ENCODE data around the gene ULBP1.

Gene ULBP1

DNA sequence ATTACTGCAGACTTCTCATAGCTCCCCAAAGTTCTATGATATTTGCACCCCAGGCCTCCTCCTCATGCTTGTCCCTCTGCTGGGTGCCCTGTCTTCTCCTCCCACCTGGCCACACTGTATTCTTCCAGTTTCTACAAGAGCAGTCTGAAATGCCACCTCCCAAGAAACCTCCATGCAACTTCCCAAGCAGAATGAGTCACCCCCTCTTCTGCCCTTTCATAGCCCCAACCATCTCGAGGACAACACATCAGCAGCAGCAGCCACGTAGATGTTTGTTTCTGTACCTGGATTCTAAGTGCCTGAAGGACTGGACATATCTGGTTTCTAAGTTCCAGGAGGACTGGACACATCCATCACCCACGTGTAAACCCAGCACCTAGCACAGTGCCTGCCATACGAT, 28.5 kb upstream of the ULBP1 start:
- no peak overlapping the region for H3K27ac ChIP-seq
- TF ChIP-seq, protein P1, sequence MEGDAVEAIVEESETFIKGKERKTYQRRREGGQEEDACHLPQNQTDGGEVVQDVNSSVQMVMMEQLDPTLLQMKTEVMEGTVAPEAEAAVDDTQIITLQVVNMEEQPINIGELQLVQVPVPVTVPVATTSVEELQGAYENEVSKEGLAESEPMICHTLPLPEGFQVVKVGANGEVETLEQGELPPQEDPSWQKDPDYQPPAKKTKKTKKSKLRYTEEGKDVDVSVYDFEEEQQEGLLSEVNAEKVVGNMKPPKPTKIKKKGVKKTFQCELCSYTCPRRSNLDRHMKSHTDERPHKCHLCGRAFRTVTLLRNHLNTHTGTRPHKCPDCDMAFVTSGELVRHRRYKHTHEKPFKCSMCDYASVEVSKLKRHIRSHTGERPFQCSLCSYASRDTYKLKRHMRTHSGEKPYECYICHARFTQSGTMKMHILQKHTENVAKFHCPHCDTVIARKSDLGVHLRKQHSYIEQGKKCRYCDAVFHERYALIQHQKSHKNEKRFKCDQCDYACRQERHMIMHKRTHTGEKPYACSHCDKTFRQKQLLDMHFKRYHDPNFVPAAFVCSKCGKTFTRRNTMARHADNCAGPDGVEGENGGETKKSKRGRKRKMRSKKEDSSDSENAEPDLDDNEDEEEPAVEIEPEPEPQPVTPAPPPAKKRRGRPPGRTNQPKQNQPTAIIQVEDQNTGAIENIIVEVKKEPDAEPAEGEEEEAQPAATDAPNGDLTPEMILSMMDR (conservative IDR thresholded peaks at IDR 0.05), result no peak
- no peak for TF ChIP-seq ZFX (IDR thresholded peaks at IDR 0.05)

DNA sequence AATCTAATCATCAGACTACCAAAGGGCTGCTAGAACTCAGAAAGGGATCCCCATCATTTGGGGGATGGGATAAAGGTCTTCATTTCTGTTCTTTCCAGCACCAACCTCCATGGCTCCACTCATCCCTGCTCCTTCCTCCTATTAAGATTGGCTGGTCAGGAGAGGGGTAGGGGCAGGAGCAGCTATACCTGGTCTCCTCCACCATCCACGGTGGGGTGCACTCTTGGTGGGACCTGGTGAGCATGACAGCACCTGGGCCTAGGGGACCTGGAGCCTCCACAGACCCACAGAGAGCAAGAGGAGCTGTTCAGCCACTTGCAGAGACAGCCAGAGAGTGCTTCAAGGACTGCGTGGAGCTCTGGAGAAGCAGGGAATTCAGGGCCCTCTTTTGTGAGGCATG, 28.1 kb upstream of the ULBP1 start:
- TF ChIP-seq, protein P1 (conservative IDR thresholded peaks at IDR 0.05), result no peak
- no peak for TF ChIP-seq ZFX (IDR thresholded peaks at IDR 0.05)
- H3K27ac ChIP-seq, result no peak overlapping the region

DNA sequence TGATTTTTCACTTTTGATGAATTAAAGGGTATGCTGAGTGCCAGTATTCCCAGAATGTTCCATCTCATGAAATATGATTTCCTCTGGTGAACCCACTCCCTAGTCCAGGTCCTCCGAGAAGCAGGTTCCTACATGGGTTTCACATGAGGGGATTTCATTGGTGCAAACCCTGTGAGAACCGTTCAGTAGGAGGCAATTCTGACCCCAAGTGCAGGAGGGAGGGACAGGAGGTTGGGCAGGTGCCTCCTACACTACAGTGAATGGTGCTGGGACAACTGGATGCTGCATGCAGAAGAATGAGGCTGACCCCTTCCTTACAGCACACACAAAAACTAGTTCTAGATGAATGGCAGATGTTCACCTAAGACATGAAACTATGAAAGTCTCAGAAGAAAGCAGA, 27.0 kb upstream of the ULBP1 start:
- H3K27ac ChIP-seq, result no peak overlapping the region
- TF ChIP-seq, protein P1 (conservative IDR thresholded peaks at IDR 0.05), result no peak
- TF ChIP-seq ZFX (IDR thresholded peaks at IDR 0.05), result no peak

DNA sequence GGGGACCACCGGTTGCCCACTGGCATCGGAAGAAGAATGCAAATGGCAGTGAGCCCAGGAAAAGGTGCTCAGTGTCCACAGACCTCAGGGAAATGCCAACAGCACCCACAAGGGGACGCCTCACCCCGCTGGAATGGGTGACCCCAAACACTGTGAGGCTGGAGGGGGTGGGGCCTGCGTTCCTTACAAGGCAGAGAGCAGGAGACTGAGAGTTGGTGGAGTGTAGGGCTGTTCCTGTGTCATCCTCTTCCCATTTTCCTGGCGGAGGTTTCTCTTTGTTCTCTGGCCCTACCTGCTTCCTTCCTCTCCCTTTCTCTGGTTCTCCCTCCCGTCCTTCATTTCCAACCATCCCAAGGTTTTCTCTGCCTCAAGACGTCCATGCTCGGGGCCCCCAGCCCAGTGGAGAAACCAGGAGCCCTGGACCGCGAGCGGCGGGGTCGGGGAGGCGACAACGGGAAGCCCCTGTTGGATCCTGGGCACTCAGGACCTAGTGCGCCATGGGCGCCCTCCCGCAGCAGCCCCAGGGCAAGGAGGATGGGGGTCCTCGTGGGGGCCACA, 25.7 kb upstream of the ULBP1 start:
- TF ChIP-seq, protein P1 (conservative IDR thresholded peaks at IDR 0.05), result peak; percentile 24

DNA sequence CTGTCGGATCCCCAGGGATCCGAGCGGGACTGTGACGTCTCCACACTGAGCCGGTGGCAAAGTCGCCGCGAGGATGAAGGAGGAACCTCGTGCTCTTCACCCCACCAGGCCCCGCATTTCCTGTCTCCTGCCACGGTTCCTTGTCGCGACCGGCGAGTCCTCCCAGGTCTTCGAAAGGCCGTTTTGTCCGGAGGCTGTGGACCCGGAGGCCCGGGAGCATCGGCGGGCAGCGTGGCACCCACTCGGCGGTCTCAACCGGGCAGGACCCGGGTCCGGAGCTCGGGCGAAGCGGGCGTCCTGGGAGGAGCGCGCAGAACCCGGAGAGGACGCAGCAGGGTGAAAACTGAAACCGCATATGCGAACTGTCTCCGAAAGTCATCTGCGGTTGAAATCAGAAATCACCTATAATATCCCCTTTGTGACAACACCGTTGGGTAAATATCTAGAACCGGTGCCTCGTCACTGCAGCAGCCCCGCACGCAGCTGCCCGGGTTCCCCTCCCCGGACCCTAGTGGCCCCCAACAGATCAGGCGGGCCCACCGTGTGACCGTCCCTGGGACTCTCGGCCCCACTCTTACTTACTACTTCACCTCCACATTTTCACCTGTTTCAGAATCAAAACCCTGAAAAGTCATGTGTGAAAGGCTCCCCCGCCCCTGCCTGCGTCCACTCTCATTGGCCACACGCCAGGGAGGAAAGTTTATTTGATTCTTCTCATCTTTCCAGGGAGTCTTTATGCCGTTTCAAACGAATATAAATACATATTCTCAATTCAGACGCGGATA, 25.0 kb upstream of the ULBP1 start:
- TF ChIP-seq ZFX (IDR thresholded peaks at IDR 0.05), result no peak
- TF ChIP-seq, protein P1 (conservative IDR thresholded peaks at IDR 0.05), result no peak
- peak overlapping the region; percentile 14; the same call in 1 of the 2 replicates for H3K27ac ChIP-seq

More for the DNA sequence above, 25.7 kb upstream of the ULBP1 start:
- peak overlapping the region; percentile 14; the same call in 1 of the 2 replicates for H3K27ac ChIP-seq

DNA sequence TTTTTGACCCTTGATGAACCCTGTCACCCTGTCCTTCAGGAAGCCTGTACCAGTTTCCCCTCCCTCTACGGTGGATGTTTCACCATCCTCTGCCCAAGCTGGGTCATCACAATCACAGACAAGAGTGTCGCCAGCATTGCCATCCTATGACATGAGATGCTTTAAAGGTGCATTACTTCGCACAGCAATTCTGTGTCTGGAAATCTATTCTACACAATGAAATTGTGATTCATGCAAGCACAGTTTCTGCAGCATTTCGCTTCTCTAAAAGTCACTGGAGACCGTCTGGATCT, 24.4 kb upstream of the ULBP1 start:
- H3K27ac ChIP-seq, result no peak overlapping the region
- TF ChIP-seq ZFX (IDR thresholded peaks at IDR 0.05), result no peak
- TF ChIP-seq, protein P1 (conservative IDR thresholded peaks at IDR 0.05), result no peak

DNA sequence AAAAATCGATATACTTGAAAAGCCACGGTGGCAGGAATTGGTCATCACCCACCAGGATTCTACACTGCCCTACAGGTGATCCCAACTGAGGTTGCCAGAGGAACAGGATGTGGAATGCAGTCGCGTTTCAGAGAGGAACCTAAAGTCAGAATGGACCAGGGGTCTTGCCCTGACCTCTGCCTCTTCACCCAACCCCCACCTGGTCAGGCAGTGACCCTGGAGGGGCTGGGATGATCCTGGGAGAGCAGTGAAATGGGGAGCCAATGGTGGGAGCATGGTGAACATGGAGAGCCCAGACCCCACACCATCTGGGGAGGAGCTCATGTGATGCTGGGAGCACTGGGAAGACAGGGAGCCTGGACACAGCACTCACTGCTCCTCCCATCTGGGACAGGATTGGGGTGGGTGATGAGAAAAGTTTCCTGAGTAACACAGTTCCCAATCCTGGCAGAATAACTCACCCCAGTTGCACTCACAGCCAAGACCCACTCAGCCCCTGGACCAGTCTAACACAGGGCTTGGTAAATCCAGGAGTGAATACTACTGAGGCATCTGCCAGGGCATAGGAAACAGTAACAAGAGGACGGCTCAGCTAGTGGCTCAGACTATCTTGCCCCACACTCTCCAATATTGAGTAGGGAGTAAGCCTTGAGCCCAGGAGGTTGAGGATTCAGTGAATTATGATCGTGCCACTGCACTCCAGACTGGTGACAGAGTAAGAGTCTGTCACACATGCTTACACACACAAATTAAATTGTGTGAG, 23.7 kb upstream of the ULBP1 start:
- no peak for TF ChIP-seq ZFX (IDR thresholded peaks at IDR 0.05)
- TF ChIP-seq, protein P1 (conservative IDR thresholded peaks at IDR 0.05), result no peak
- no peak overlapping the region for H3K27ac ChIP-seq
